ENCODE data around the gene ARL15.

ARL15 gene

GRCh38 chr5:54045077-54045792, 265.1 kb downstream of the ARL15 start:
- TF ChIP-seq GATA3 (IDR thresholded peaks at IDR 0.05; ENCODE audit: low read depth, low read length) (no peak), GATA2 (IDR thresholded peaks at IDR 0.05; ENCODE audit: low read depth, low read length) (no peak)

DNA sequence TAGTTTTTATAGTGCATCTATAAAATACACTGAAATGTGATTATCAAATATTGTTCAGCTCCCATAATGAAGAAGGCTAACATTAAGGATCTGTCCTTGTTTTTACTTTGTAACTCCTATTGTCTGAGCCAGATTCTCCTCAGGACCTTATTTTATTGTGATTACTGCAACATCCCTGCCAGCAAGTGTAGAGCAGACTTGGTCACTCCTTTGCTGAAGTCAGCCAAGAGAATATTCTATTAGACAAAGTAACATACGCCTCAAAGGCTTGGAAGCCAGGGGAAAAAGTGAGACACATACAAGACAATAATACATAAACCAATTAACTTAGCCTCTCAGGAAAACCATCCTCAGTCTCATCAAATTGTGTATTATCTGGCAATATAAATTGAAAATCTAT, 269.6 kb downstream of the ARL15 start:
- TF ChIP-seq GATA3 (IDR thresholded peaks at IDR 0.05; ENCODE audit: low read depth, low read length) (no peak), GATA2 (IDR thresholded peaks at IDR 0.05; ENCODE audit: low read depth, low read length) (no peak)

DNA sequence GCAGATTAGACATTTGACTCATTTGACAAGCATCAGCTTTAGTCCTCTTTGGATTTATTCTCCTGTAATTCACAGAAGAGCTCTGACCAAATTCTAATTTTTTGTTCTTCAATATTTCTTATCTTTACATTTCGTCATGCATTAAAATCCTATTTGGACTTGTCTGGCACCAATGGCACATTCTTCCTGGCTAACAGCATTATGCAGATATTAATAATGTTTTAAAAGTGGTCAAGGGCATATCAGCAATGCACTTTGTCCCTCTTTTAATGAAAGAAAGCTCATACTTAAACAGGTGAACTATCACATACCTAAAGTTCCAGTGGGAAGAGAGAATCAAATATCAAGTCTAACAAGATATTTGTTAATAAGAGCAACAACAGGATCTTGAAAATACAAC, 270.4 kb downstream of the ARL15 start:
- no peak for TF ChIP-seq GATA3 (IDR thresholded peaks at IDR 0.05; ENCODE audit: low read depth, low read length)
- no peak for TF ChIP-seq GATA2 (IDR thresholded peaks at IDR 0.05; ENCODE audit: low read depth, low read length)

GRCh38 chr5:54037205-54037604, 273.2 kb downstream of the ARL15 start:
- TF ChIP-seq GATA2 (IDR thresholded peaks at IDR 0.05; ENCODE audit: low read depth, low read length) = no peak
- TF ChIP-seq GATA3 (IDR thresholded peaks at IDR 0.05; ENCODE audit: low read depth, low read length) = no peak

DNA sequence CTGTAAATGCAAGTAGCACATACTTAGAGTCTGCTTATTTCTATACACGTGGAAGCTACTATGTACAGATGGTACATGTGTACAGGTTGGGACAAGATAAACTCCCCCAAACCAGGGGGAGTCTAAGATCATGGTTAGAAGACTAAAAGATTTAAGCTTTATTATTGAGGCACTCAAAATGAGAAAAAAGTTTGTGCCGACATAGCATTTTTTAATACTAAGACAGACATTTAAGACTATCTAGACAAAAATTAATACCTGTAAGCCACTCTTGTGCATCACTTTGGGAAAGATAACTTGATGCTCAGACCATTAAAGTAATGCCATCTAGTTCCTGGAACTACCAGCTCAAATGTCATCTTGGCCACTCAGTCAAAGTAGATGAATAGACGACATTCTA, 279.4 kb downstream of the ARL15 start:
- TF ChIP-seq GATA3 (IDR thresholded peaks at IDR 0.05; ENCODE audit: low read depth, low read length) (no peak), GATA2 (IDR thresholded peaks at IDR 0.05; ENCODE audit: low read depth, low read length) (no peak)

- no peak for TF ChIP-seq GATA3 (IDR thresholded peaks at IDR 0.05; ENCODE audit: low read depth, low read length)
- no peak for TF ChIP-seq GATA2 (IDR thresholded peaks at IDR 0.05; ENCODE audit: low read depth, low read length)
Measured at GRCh38 chr5:54024466-54024865, 285.9 kb downstream of the ARL15 start.

- TF ChIP-seq GATA2 (IDR thresholded peaks at IDR 0.05; ENCODE audit: low read depth, low read length) = no peak
- TF ChIP-seq GATA3 (IDR thresholded peaks at IDR 0.05; ENCODE audit: low read depth, low read length) = no peak
Measured at GRCh38 chr5:54022223-54022622, 288.1 kb downstream of the ARL15 start.

DNA sequence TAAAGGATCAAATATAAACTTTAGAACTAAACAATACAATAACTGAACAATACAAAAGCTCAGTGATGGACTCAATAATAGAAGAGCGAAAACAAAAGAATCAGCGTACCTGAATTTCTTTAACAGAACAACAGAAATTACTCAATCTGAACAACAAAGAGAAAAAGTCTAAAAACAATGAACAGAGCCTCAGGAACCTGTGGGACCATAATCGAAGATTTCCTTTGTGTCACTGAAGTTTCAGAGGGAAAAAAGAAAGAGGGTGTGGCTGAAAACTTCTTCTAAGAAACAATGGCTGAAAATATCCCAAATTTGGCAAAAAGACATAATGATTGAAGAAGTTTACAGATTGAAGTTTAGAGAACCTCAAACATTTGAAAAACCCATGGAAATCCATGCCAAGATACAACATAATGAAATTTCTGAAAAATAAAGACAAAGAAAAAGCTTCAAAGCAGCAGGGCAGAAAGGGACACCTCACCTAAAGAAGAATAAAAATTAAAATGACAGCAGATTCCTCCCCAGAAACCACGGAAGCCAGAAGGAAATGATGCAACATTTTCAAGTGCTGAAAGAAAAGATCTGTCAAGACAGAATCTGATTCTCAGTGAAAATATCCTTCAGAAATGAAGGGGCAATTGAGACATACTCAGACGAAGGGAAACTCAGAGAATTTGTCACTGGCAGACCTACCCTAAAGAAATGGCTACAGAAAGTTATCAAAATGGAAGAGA, 288.8 kb downstream of the ARL15 start:
- TF ChIP-seq GATA2 (IDR thresholded peaks at IDR 0.05; ENCODE audit: low read depth, low read length) = no peak
- TF ChIP-seq GATA3 (IDR thresholded peaks at IDR 0.05; ENCODE audit: low read depth, low read length) = no peak

GRCh38 chr5:54018438-54018837, 291.9 kb downstream of the ARL15 start:
- TF ChIP-seq GATA3 (IDR thresholded peaks at IDR 0.05; ENCODE audit: low read depth, low read length) = no peak
- TF ChIP-seq GATA2 (IDR thresholded peaks at IDR 0.05; ENCODE audit: low read depth, low read length) = no peak

- TF ChIP-seq GATA2 (IDR thresholded peaks at IDR 0.05; ENCODE audit: low read depth, low read length) (no peak), GATA3 (IDR thresholded peaks at IDR 0.05; ENCODE audit: low read depth, low read length) (no peak)
Measured at GRCh38 chr5:54017580-54017979, 292.8 kb downstream of the ARL15 start.

GRCh38 chr5:54013556-54014194, 296.7 kb downstream of the ARL15 start:
- TF ChIP-seq GATA3 (IDR thresholded peaks at IDR 0.05; ENCODE audit: low read depth, low read length) = no peak
- no peak for TF ChIP-seq GATA2 (IDR thresholded peaks at IDR 0.05; ENCODE audit: low read depth, low read length)

- TF ChIP-seq GATA3 (IDR thresholded peaks at IDR 0.05; ENCODE audit: low read depth, low read length) (no peak), GATA2 (IDR thresholded peaks at IDR 0.05; ENCODE audit: low read depth, low read length) (no peak)
Measured at GRCh38 chr5:54009828-54010227, 300.5 kb downstream of the ARL15 start.

- TF ChIP-seq GATA2 (IDR thresholded peaks at IDR 0.05; ENCODE audit: low read depth, low read length) (no peak), GATA3 (IDR thresholded peaks at IDR 0.05; ENCODE audit: low read depth, low read length) (no peak)
Measured at GRCh38 chr5:54009357-54009756, 301.0 kb downstream of the ARL15 start.

DNA sequence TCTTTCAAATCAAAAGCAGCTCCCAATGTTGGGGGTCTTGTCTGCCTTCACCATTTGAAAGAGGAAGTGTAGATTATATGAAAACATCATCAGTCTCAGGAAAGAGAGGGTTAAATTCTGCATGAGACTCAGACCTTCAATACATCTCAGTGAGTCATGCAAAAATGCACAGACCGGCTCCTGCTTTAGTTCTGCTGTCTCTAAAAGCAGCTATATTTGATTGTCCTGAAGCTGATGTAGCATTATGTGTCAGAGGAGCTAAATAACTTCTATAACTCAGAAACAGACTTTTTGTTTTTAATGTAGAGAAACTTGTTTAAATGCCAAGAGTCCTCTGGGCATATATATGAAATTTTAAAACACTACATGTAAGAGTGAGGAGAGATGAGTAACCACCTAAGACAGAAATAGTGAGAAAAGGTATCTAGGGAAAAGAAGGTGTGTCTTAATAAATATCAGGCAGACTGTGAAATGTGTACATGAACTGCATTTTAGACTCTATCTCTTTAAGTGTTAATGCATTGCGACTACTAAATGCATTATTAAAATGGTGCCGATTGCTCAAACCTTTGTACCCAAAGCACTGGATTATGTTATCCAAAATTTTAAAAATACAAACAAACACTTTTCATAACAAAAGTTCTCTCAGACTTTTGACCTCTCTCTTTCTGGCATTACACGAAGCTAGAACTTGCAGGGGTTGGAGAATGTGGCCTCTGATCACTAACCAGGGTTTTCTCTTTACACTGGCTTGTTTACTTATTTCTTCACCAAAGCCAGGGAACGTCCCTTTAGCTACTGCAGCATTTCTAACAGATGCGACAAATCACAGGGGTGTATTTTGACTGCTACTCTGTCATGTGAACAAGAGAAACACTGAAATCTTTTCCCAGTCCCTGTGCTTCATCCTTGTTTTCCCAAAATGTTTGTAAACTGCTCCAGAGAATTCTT, 302.3 kb downstream of the ARL15 start:
- TF ChIP-seq GATA3 (IDR thresholded peaks at IDR 0.05; ENCODE audit: low read depth, low read length) (no peak), GATA2 (IDR thresholded peaks at IDR 0.05; ENCODE audit: low read depth, low read length) (no peak)

All from SH-SY5Y (cell line).